Immature natural killer cell (primary cell): ENCODE measurements around the gene SLC22A7. TPM values are rescaled to one million over a fixed set of nuclear protein-coding genes. Genes with fewer than 3 reads are reported as not detected.
"Not testable (repeated sequence)": the region's sequence is repeated elsewhere in the genome, so short reads cannot be mapped to it uniquely, and the experiment has no call there.

ENCODE experiments used
- DNase-seq, 3 donors: peaks; one replicate each; pipeline ENCODE4 v3.0.0; 2022; ENCODE audit warnings: mixed read lengths in 1 of 3
- H3K27ac Mint-ChIP-seq, 6 donors: one replicate each; pipeline ENCODE4 v1.8.0; 2020; ENCODE audit warnings: mixed read lengths in 6 of 6, mild to moderate bottlenecking in 5 of 6, inconsistent platforms in 4 of 6, moderate library complexity in 3 of 6
- H3K27me3 Mint-ChIP-seq, 3 donors: one replicate each; pipeline ENCODE4 v1.8.0; 2020 to 2021; ENCODE audit warnings: low read depth in 3 of 3, mild to moderate bottlenecking in 3 of 3, mixed read lengths in 3 of 3, moderate library complexity in 3 of 3, inconsistent platforms in 1 of 3
- H3K36me3 Mint-ChIP-seq, 3 donors: one replicate each; pipeline ENCODE4 v1.8.0; 2020; ENCODE audit warnings: mixed read lengths in 3 of 3, inconsistent platforms in 2 of 3, mild to moderate bottlenecking in 2 of 3
- H3K4me1 Mint-ChIP-seq, 2 donors: one replicate each; pipeline ENCODE4 v1.8.0; 2020; ENCODE audit warnings: inconsistent platforms in 2 of 2, mild to moderate bottlenecking in 2 of 2, mixed read lengths in 2 of 2, moderate library complexity in 1 of 2
- H3K4me3 Mint-ChIP-seq, 5 donors: one replicate each; pipeline ENCODE4 v1.8.0; 2020; ENCODE audit warnings: mild to moderate bottlenecking in 5 of 5, mixed read lengths in 5 of 5, inconsistent platforms in 3 of 5, moderate library complexity in 3 of 5
- H3K9me3 Mint-ChIP-seq, 6 donors: one replicate each; pipeline ENCODE4 v1.8.0; 2020; ENCODE audit warnings: mild to moderate bottlenecking in 6 of 6, mixed read lengths in 6 of 6, inconsistent platforms in 4 of 6, moderate library complexity in 3 of 6
- polyA plus RNA-seq, 3 donors: library from polyadenylated mRNA; unstranded; fragments of 300-500 nt; fragmentation: Illumina TruSeq; gene quantifications; one replicate each; pipeline ENCODE4 v1.2.3, GENCODE V29; 2021

Gene SLC22A7
- polyA plus RNA-seq, 3 donors from 2014 or later = not detected

- DNase-seq = no peak
- H3K4me1 Mint-ChIP-seq = no peaks in the 10 kb centered on the region
- no peaks in the 10 kb centered on the region for H3K9me3 Mint-ChIP-seq
- no peaks in the 10 kb centered on the region for H3K27me3 Mint-ChIP-seq
- H3K27ac Mint-ChIP-seq = peak overlapping the region in 1 of 6 donors; percentile 23
- H3K36me3 Mint-ChIP-seq = peaks cover 15 to 20% (median 16%) of the 10 kb centered on the region in 3 donors
- H3K4me3 Mint-ChIP-seq = no peak overlapping the region
Measured at GRCh38 chr6:43331891-43332290, 33.8 kb downstream of the SLC22A7 start.

DNA sequence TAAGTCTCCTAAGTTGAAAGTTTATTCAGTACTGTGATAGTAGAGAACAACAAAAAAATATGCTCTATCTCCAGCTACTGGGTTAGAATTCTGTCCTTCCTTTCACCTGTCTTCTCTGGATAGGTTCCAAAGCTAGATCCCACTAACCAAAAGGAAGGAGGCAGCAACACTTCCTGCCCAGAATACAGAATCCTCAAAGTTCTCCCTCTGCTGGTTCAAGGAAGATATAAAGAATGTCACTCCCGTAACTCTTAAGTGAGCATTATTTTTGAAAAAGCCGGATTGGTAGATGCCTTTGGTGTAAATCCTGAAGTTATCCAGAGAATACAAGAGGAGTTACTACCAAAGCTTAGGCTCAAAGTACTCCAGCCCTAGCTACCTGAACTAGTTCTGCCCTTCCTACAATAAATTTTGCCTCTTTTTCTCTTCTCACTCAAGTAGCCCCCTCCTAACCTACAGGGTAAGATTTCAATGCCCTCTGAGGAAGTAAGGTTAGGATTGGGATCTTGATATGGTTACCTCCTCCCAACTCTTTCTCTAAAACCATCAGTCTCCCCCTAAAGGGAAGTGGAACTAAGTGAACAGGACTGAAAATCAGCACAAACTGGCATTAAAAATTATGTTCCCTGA lies 36.5 kb downstream of the SLC22A7 start:
- Mint-ChIP-seq H3K9me3 (no peaks in the 10 kb centered on the region), H3K27me3 (no peaks in the 10 kb centered on the region), H3K4me1 (no peaks in the 10 kb centered on the region), H3K36me3 (peaks cover 21 to 35% (median 22%) of the 10 kb centered on the region in 3 donors), H3K27ac (peak overlapping the region in 3 of 6 donors; percentile 12 to 52 (median 17)), H3K4me3 (no peak overlapping the region)
- no peak for DNase-seq

GRCh38 chr6:43335469-43335868 lies 37.4 kb downstream of the SLC22A7 start:
- no peaks in the 10 kb centered on the region for H3K9me3 Mint-ChIP-seq
- peaks cover 28 to 44% (median 30%) of the 10 kb centered on the region in 3 donors for H3K36me3 Mint-ChIP-seq
- H3K27ac Mint-ChIP-seq = no peak overlapping the region
- no peaks in the 10 kb centered on the region for H3K27me3 Mint-ChIP-seq
- no peaks in the 10 kb centered on the region for H3K4me1 Mint-ChIP-seq
- DNase-seq = no peak
- H3K4me3 Mint-ChIP-seq = no peak overlapping the region

DNA sequence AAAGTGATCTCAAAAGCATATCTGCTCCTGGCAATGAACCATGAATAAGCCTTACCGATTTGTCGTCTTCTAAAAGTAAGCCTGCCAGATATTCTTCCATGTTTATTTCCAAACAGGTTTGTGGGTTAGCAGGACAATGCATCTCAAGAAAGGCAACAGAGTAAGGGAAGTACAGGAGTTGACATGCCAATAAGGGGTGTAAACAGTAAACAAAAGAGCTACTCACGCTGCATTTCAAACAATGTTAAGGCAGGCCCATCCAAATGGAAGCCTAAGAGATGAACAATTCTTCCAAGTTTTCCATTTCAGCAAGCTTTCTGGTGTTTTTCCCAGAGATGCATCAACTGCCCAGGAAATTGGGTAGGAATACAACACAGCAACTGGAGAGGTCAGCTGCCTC lies 38.3 kb downstream of the SLC22A7 start:
- peaks cover 32 to 49% (median 33%) of the 10 kb centered on the region in 3 donors for H3K36me3 Mint-ChIP-seq
- H3K27me3 Mint-ChIP-seq = no peaks in the 10 kb centered on the region
- no peaks in the 10 kb centered on the region for H3K4me1 Mint-ChIP-seq
- no peak overlapping the region for H3K27ac Mint-ChIP-seq
- H3K4me3 Mint-ChIP-seq = no peak overlapping the region
- H3K9me3 Mint-ChIP-seq = no peaks in the 10 kb centered on the region
- no peak for DNase-seq

- Mint-ChIP-seq H3K9me3 (no peaks in the 10 kb centered on the region), H3K4me1 (no peaks in the 10 kb centered on the region), H3K27me3 (no peaks in the 10 kb centered on the region), H3K4me3 (no peak overlapping the region), H3K27ac (peak overlapping the region in 4 of 6 donors; percentile 11 to 81 (median 28)), H3K36me3 (peaks cover 32 to 68% (median 48%) of the 10 kb centered on the region in 3 donors)
- DNase-seq = no peak
Measured at GRCh38 chr6:43338243-43338642, 40.2 kb downstream of the SLC22A7 start.

GRCh38 chr6:43339168-43339567 lies 41.1 kb downstream of the SLC22A7 start:
- Mint-ChIP-seq H3K27me3 (no peaks in the 10 kb centered on the region), H3K27ac (no peak overlapping the region), H3K9me3 (no peaks in the 10 kb centered on the region), H3K36me3 (peaks cover 33 to 69% (median 49%) of the 10 kb centered on the region in 3 donors), H3K4me3 (no peak overlapping the region), H3K4me1 (no peaks in the 10 kb centered on the region)
- DNase-seq = no peak

- H3K4me1 Mint-ChIP-seq, DNase-seq, H3K9me3 Mint-ChIP-seq, H3K27me3 Mint-ChIP-seq, H3K27ac Mint-ChIP-seq, H3K4me3 Mint-ChIP-seq: not testable (repeated sequence)
- peaks cover 17 to 38% (median 21%) of the 10 kb centered on the region in 3 donors for H3K36me3 Mint-ChIP-seq
Measured at GRCh38 chr6:43346243-43346642, 48.2 kb downstream of the SLC22A7 start.

GRCh38 chr6:43347021-43347420 lies 49.0 kb downstream of the SLC22A7 start:
- Mint-ChIP-seq H3K4me1 (no peaks in the 10 kb centered on the region), H3K27me3 (no peaks in the 10 kb centered on the region), H3K4me3 (no peak overlapping the region)

GRCh38 chr6:43347444-43347843 lies 49.4 kb downstream of the SLC22A7 start:
- Mint-ChIP-seq H3K4me3 (no peak overlapping the region), H3K27me3 (no peaks in the 10 kb centered on the region), H3K27ac (no peak overlapping the region), H3K9me3 (no peaks in the 10 kb centered on the region), H3K4me1 (peaks cover 0 to 2% of the 10 kb centered on the region in 2 donors), H3K36me3 (peaks cover 19 to 38% (median 19%) of the 10 kb centered on the region in 3 donors)
- no peak for DNase-seq

More at GRCh38 chr6:43347021-43347420, 49.0 kb downstream of the SLC22A7 start:
- no peak for DNase-seq
- Mint-ChIP-seq H3K27ac (no peak overlapping the region), H3K36me3 (peaks cover 17 to 38% (median 18%) of the 10 kb centered on the region in 3 donors), H3K9me3 (no peaks in the 10 kb centered on the region)

- H3K4me1 Mint-ChIP-seq, H3K27me3 Mint-ChIP-seq, H3K27ac Mint-ChIP-seq, H3K4me3 Mint-ChIP-seq, H3K9me3 Mint-ChIP-seq, DNase-seq: not testable (repeated sequence)
- peaks cover 28 to 50% (median 34%) of the 10 kb centered on the region in 3 donors for H3K36me3 Mint-ChIP-seq
Measured at GRCh38 chr6:43351951-43352350, 53.9 kb downstream of the SLC22A7 start.

Other genes with a start within 250 kb of the SLC22A7 start
- 1 to 10 TPM in 2 of 3 donors, under 1 TPM in 1; 0.90 to 3.4 (median 1.3) TPM for gene CUL7, start 244.4 kb upstream of the SLC22A7 start, polyA plus RNA-seq
- 10 to 100 TPM; 37.5 to 60.8 (median 54.0) TPM for gene MRPL2, start 238.8 kb upstream of the SLC22A7 start, polyA plus RNA-seq
- gene KLC4, start 238.6 kb upstream of the SLC22A7 start, polyA plus RNA-seq = 10 to 100 TPM in 2 of 3 donors, 1 to 10 TPM in 1; 9.1 to 14.4 (median 11.0) TPM
- gene PTK7, start 221.9 kb upstream of the SLC22A7 start, polyA plus RNA-seq = 1 to 10 TPM in 2 of 3 donors, not detected in 1; 1.1 TPM
- gene SRF, start 127.0 kb upstream of the SLC22A7 start, polyA plus RNA-seq = 1 to 10 TPM; 4.8 to 7.3 (median 5.2) TPM
- gene CUL9, start 116.1 kb upstream of the SLC22A7 start, polyA plus RNA-seq = 1 to 10 TPM; 2.2 to 8.5 (median 4.4) TPM
- 10 to 100 TPM; 23.7 to 36.8 (median 33.6) TPM for gene DNPH1, start 68.8 kb upstream of the SLC22A7 start, polyA plus RNA-seq
- not detected for gene TTBK1, start 54.8 kb upstream of the SLC22A7 start, polyA plus RNA-seq
- gene CRIP3, start 10.6 kb downstream of the SLC22A7 start, polyA plus RNA-seq = 1 to 10 TPM in 1 of 3 donors, under 1 TPM in 2; 0.26 to 1.3 (median 0.35) TPM
- gene ZNF318, start 71.4 kb downstream of the SLC22A7 start, polyA plus RNA-seq = 1 to 10 TPM in 2 of 3 donors, under 1 TPM in 1; 0.94 to 9.6 (median 5.7) TPM
- gene ABCC10, start 129.3 kb downstream of the SLC22A7 start, polyA plus RNA-seq = 10 to 100 TPM in 2 of 3 donors, 1 to 10 TPM in 1; 8.1 to 23.6 (median 11.5) TPM
- under 1 TPM in 1 of 3 donors, not detected in 2; 0.11 TPM for gene DLK2, start 157.3 kb downstream of the SLC22A7 start, polyA plus RNA-seq
- gene TJAP1, start 179.3 kb downstream of the SLC22A7 start, polyA plus RNA-seq = 10 to 100 TPM in 1 of 3 donors, 1 to 10 TPM in 2; 2.6 to 10.9 (median 3.4) TPM
- gene LRRC73, start 212.1 kb downstream of the SLC22A7 start, polyA plus RNA-seq = not detected
- gene YIPF3, start 218.7 kb downstream of the SLC22A7 start, polyA plus RNA-seq = 10 to 100 TPM; 73.7 to 92.2 (median 76.6) TPM
- gene POLR1C, start 218.8 kb downstream of the SLC22A7 start, polyA plus RNA-seq = 10 to 100 TPM in 1 of 3 donors, 1 to 10 TPM in 2; 5.7 to 15.5 (median 7.3) TPM